Progenitor cell of endocrine pancreas (in vitro differentiated cells): Measurements from ENCODE around the gene SALL2. TPM values are rescaled to one million over a fixed set of nuclear protein-coding genes. Genes with fewer than 3 reads are reported as not detected.
A peak's percentile ranks its signal among the peaks of the same experiment; 100 is the strongest.

Experiments used
- DNase-seq: peaks from one replicate; pipeline ENCODE4 v3.0.0; 2021; ENCODE audit warnings: low spot score; ENCODE audit not compliant: unreplicated experiment
- H3K27ac Mint-ChIP-seq: 2 replicates; pipeline ENCODE4 v1.8.0; 2021; ENCODE audit warnings: mild to moderate bottlenecking, moderate library complexity, mixed read lengths
- H3K27me3 Mint-ChIP-seq: 2 replicates; pipeline ENCODE4 v1.8.0; 2021; ENCODE audit warnings: mixed read lengths
- H3K36me3 Mint-ChIP-seq: 2 replicates; pipeline ENCODE4 v1.8.0; 2022; ENCODE audit warnings: mixed read lengths; ENCODE audit not compliant: insufficient read depth
- H3K4me1 Mint-ChIP-seq: 2 replicates; pipeline ENCODE4 v1.8.0; 2021; ENCODE audit warnings: low read depth, mixed read lengths
- H3K4me3 Mint-ChIP-seq: 2 replicates; pipeline ENCODE4 v1.8.0; 2021; ENCODE audit warnings: low read depth, mild to moderate bottlenecking, moderate library complexity, mixed read lengths
- H3K9me3 Mint-ChIP-seq: 2 replicates; pipeline ENCODE4 v1.8.0; 2021; ENCODE audit warnings: low read depth, mixed read lengths
- total RNA-seq: library from RNA; stranded (reverse); gene quantifications from 2 replicates; pipeline ENCODE4 v1.2.1, GENCODE V29; 2021
- TF ChIP-seq, protein P1 (sequence below): fragments of 200-600 bp; sonication (generic); IDR thresholded peaks from one replicate; pipeline ENCODE4 v1.5.0; 2021; ENCODE audit warnings: antibody characterized with exemption, mild to moderate bottlenecking; ENCODE audit not compliant: unreplicated experiment

Gene SALL2
- total RNA-seq, 1 donor from 2014 or later = 89.2 TPM

DNA sequence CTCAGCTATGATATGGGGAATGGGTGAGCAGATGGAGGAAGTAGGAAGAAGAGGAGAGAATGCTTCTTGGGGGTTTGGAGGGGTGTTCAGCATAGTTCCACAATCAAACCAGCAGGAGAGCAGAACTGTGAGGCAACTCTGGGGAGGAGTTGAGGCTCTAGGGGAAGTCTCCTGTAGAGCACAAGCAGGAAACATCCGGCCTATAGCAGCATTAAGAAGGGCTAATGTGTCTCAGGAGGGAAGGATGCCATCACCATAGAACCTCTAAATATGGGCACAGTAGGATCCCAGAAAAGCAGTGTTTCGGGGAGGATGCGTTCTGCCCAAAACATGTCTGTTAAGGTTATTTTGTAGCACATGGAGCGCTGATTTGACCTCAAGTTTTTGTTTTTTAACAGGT lies 8.4 kb upstream of the SALL2 start:
- Mint-ChIP-seq H3K27me3 (no peaks in the 10 kb centered on the region), H3K9me3 (no peaks in the 10 kb centered on the region), H3K36me3 (no peaks in the 10 kb centered on the region), H3K4me3 (peak overlapping the region; percentile 50), H3K4me1 (peaks cover 27% of the 10 kb centered on the region), H3K27ac (no peak overlapping the region)
- TF ChIP-seq, protein P1, sequence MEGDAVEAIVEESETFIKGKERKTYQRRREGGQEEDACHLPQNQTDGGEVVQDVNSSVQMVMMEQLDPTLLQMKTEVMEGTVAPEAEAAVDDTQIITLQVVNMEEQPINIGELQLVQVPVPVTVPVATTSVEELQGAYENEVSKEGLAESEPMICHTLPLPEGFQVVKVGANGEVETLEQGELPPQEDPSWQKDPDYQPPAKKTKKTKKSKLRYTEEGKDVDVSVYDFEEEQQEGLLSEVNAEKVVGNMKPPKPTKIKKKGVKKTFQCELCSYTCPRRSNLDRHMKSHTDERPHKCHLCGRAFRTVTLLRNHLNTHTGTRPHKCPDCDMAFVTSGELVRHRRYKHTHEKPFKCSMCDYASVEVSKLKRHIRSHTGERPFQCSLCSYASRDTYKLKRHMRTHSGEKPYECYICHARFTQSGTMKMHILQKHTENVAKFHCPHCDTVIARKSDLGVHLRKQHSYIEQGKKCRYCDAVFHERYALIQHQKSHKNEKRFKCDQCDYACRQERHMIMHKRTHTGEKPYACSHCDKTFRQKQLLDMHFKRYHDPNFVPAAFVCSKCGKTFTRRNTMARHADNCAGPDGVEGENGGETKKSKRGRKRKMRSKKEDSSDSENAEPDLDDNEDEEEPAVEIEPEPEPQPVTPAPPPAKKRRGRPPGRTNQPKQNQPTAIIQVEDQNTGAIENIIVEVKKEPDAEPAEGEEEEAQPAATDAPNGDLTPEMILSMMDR = no peak
- no peak for DNase-seq

DNA sequence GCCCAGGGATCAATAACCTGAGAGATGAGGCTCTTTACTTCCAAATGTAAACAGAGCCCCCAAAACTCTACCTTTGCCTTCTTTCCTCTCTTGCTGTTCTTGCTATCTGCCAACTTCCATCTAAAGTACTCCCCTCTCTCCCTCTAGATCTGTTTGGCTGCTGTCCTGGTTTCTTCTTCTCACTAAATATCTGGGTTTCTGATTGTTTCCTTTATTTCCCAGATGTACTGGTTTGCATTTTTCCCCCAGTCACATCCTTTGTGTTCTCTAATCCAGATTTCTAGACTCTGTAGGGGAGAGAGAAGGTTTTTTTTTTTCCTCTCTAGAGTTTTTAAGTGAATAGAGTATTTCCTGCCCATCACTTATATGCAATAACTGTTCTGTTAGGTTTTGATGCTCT lies 7.1 kb upstream of the SALL2 start:
- no peaks in the 10 kb centered on the region for H3K27me3 Mint-ChIP-seq
- DNase-seq = no peak
- no peak overlapping the region for H3K4me3 Mint-ChIP-seq
- peaks cover 31% of the 10 kb centered on the region for H3K4me1 Mint-ChIP-seq
- no peaks in the 10 kb centered on the region for H3K36me3 Mint-ChIP-seq
- H3K9me3 Mint-ChIP-seq = no peaks in the 10 kb centered on the region
- no peak overlapping the region for H3K27ac Mint-ChIP-seq
- TF ChIP-seq, protein P1 = no peak

DNA sequence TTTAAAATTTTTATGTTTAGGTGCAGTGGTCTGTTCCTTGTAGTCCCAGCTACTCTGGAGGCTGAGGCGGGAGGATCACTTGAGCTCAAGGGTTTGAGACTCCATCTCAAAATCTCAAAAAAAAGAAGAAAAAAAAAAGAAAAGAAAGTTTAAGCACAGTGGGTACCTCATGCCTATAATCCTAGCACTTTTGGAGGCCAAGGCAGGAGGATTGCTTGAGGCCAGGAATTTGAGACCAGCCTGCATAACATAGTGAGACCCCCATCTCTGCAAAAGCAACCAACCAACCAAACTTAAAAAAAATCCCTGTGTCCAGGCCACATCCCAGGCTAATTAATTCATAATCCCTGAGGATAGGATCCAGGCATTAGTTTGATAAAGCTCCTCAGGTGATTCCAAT lies 3.4 kb upstream of the SALL2 start:
- no peak for DNase-seq
- Mint-ChIP-seq H3K27ac (peak overlapping the region; percentile 96), H3K4me3 (no peak overlapping the region), H3K36me3 (peaks cover 4% of the 10 kb centered on the region), H3K4me1 (peaks cover 33% of the 10 kb centered on the region), H3K9me3 (no peaks in the 10 kb centered on the region), H3K27me3 (no peaks in the 10 kb centered on the region)
- TF ChIP-seq, protein P1 = no peak

DNA sequence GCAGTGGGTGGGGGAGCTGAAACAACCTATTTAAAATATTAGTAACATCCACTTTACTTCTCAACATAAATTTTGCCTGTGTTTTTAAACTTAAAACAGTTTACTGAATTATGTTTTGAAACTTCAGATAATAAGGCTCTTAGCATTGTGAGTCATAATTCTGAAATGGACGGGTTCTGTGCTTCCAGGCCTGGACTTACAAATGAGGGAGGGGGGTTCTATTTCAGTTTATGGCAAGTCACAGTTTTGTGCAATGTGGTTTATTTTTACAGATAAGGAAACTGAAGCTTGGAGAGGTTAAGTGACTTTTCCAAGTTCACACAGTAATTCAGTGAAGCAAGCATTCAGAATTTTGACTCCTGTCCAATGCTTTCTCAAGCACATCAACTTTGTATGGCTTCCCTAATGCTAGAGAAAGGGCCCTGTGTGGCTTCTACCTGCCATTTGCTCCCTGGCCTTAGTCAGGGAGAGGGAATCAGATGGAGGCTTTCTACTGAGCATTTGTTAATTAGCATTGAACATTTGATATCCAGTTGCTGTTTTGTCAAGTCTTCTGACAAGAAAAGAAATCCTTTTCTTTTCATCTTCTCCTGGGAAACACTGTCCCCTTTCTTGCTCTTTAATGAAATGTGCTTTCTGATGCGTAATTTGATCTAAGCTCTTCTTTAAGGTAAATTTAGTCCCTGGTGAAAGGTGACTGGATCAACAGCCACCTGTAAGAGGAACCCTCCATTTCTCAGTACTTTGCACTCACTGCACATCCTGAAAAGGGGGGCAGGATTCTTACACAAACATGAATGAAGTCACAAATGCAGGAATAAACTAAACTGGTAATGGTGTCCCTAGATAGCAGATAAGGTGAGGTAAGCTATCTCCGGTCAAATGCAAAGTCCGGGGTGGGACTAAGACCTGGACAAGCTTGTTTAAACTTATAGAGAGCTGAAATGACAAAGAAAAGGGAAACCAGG lies 2.5 kb upstream of the SALL2 start:
- Mint-ChIP-seq H3K36me3 (peaks cover 7% of the 10 kb centered on the region), H3K4me1 (peaks cover 34% of the 10 kb centered on the region), H3K9me3 (no peaks in the 10 kb centered on the region), H3K27me3 (no peaks in the 10 kb centered on the region), H3K4me3 (no peak overlapping the region), H3K27ac (peak overlapping the region; percentile 96)
- TF ChIP-seq, protein P1 = no peak
- no peak for DNase-seq

DNA sequence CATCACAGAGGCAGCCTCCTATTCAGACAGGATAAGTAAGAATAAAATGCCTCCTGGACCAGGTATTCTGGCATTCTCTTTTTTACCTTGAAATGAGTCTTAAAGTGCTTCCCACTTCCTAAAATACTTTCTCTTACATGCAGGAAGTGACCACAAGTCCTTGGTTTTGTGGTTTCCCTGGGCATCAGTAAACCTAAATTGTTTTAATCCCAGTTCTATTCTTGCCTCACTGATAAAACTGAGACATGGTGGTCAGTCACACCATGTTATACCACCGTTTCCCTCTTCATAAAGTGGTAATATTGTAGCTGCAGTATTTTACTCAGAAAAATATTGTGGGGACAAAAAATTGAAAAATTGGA lies 1.2 kb upstream of the SALL2 start:
- Mint-ChIP-seq H3K4me3 (peak overlapping the region; percentile 83), H3K27me3 (no peaks in the 10 kb centered on the region), H3K9me3 (no peaks in the 10 kb centered on the region), H3K36me3 (peaks cover 17% of the 10 kb centered on the region), H3K4me1 (peaks cover 40% of the 10 kb centered on the region), H3K27ac (peak overlapping the region; percentile 99)
- TF ChIP-seq, protein P1 = no peak
- no peak for DNase-seq
